ENCODE results near the gene ZRANB3.

Gene ZRANB3

DNA sequence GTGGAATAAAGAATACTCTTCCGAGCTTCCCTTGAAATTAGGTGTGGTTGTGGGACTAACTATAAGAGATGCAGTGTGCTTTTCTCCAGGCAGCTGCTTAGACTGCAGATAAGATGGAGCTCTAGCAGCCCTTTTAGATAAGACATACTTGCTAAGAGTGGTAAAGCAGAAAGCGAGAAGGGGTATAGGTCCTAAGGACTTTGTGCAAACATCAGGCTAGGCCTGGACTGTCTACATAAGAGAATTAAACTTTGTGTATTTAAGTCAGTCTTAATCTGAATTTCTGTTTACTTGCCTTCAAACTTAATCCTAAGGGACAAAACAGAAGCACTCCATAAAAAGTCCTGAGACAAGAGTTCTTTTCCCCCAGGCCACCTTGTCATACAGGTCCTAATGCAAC lies 260.0 kb downstream of the ZRANB3 start:
- no peak overlapping the region for H3K27ac ChIP-seq
- TF ChIP-seq ZFX (IDR thresholded peaks at IDR 0.05), result no peak
- TF ChIP-seq, protein P1, sequence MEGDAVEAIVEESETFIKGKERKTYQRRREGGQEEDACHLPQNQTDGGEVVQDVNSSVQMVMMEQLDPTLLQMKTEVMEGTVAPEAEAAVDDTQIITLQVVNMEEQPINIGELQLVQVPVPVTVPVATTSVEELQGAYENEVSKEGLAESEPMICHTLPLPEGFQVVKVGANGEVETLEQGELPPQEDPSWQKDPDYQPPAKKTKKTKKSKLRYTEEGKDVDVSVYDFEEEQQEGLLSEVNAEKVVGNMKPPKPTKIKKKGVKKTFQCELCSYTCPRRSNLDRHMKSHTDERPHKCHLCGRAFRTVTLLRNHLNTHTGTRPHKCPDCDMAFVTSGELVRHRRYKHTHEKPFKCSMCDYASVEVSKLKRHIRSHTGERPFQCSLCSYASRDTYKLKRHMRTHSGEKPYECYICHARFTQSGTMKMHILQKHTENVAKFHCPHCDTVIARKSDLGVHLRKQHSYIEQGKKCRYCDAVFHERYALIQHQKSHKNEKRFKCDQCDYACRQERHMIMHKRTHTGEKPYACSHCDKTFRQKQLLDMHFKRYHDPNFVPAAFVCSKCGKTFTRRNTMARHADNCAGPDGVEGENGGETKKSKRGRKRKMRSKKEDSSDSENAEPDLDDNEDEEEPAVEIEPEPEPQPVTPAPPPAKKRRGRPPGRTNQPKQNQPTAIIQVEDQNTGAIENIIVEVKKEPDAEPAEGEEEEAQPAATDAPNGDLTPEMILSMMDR (conservative IDR thresholded peaks at IDR 0.05), result no peak

DNA sequence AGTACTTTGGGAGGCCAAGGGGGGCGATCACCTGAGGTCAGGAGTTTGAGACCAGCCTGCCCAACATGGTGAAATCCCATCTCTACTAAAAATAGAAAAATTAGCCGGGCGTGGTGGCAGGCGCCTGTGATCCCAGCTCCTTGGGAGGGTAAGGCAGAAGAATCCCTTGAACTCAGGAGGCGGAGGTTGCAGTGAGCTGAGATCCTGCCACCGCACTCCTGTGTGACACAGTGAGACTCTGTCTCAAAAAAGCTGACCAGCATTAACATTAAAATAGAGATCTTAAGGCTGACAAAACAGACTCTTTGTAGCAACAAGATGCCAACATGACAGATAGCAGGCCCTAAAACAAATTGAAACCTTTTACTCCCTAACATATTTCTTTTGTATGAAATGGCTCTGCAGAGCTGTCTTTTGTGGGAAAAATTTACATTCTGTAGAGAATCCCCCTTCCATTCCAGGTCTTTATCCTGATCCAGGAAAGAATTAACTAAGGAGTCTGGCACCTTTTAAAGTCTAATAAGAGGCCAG lies 265.0 kb downstream of the ZRANB3 start:
- no peak for TF ChIP-seq ZFX (IDR thresholded peaks at IDR 0.05)
- TF ChIP-seq, protein P1 (conservative IDR thresholded peaks at IDR 0.05), result no peak
- no peak overlapping the region for H3K27ac ChIP-seq

DNA sequence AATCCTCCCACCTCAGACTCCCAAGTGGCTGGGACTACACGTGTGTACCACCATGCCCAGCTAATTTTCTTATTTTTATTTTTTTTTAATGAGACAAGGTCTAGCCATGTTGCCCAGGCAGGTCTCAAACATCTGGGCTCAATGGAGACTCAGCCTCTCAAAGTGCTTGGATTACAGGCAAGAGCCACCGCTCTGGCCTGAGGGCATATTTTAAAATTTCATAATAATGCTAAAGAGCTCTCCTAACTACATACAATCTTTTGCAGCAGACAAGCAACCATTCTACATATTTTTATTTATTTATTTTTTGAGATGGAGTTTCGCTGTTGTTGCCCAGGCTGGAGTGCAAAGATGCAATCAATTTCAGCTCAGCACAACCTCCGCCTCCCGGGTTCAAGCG lies 271.9 kb downstream of the ZRANB3 start:
- no peak for TF ChIP-seq ZFX (IDR thresholded peaks at IDR 0.05)
- TF ChIP-seq, protein P1 (conservative IDR thresholded peaks at IDR 0.05), result no peak
- no peak overlapping the region for H3K27ac ChIP-seq

DNA sequence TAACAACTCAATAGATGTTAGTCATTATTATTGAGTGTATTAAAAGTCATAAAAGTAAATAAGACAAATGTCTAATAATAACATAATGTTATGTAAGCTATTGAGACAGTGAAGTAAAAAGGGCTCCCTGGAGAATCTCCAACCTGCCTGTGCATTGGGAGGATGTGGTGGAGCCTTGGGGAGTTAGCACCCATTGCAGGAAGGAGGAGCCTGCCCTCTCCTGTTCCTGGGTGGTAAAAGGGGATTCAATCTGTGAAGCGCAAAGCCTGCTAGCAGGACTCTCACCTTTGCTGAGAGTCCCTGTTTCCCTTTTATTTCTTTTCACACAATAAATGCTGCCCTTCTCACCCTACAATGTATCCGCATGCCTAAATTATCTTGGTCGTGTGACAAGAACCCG lies 272.8 kb downstream of the ZRANB3 start:
- H3K27ac ChIP-seq, result no peak overlapping the region
- TF ChIP-seq, protein P1 (conservative IDR thresholded peaks at IDR 0.05), result peak; percentile 30
- no peak for TF ChIP-seq ZFX (IDR thresholded peaks at IDR 0.05)

DNA sequence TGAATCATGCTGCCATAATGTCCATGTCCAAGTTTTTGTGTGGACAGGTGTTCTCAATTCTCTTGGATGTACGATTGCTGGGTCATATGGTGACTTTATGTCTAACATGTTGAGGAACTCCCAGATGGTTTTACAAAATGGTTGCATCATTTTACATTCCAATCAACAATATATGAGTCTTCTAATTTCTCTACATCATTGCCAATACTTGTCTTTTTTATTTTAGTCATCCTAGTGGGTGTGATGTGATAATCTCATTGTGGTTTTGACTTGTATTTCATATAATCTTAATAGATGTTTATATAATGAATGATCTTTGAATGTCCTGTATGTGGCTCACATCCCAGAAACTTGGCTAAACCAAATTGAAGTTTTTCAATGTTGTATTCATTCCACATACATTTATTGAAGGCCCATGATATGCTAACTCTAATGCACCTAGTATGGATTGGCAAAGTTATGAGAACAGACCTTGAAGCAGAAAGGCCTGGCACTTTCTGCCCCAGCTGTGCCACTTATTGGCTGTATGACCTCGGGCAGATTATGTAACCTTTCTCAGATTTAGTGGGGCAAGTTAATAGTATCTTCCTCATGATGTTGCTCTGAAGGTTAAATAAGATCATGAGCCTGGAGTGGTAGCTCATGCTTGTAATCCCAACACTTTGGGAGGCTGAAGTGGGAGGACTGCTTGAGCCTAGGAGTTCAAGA lies 273.5 kb downstream of the ZRANB3 start:
- TF ChIP-seq ZFX (IDR thresholded peaks at IDR 0.05), result no peak
- no peak overlapping the region for H3K27ac ChIP-seq

DNA sequence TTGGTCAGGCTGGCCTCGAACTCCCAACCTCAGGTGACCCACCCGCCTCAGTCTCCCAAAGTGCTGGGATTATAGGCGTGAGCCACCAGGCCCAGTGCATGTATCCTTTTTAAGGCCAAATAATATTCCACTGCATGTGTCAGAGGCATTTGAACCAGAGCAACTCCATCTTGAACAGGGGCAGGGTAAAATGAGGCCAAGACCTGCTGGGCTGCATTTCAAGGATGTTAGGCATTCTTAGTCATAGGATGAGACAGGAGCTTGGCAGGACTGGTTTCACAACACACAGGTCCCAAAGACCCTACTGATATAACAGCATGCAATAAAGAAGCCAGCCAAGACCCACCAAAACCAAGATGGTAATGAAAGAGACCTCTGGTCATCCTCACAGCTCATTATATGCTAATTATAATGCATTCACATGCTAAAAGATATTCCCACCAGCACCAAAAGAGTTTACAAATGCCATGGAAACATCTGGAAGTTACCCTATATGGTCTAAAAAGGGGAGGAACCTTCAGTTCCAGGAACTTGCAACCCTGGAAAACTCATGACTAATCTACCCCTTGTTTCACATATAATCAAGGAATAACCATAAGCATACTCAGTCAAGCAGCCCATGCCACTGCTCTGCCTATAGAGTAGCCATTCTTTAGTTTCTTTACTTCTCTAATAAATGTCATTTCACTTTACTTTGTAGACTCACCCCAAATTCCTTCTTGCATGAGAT lies 274.3 kb downstream of the ZRANB3 start:
- TF ChIP-seq ZFX (IDR thresholded peaks at IDR 0.05), result no peak
- TF ChIP-seq, protein P1 (conservative IDR thresholded peaks at IDR 0.05), result no peak
- no peak overlapping the region for H3K27ac ChIP-seq

DNA sequence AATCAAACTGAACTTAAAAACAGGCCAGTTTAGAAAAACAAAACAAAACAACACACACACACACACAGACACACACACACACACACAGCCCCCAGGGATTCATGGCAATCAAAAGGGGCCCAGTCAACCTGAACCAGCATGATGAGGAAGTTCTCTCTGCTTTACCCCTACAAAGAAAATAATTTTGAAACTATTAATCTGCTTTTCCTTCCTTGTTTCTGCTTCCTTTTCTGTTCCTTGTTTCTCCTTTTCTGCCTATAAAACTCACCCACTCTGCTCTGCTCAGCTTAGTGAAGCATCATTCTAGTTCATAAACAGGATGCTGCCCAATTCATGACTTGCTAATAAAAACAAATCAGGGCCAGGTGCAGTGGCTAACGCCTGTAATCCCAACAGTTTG lies 275.8 kb downstream of the ZRANB3 start:
- H3K27ac ChIP-seq, result no peak overlapping the region
- no peak for TF ChIP-seq ZFX (IDR thresholded peaks at IDR 0.05)
- TF ChIP-seq, protein P1 (conservative IDR thresholded peaks at IDR 0.05), result no peak
